A549 (cell line): ENCODE results near the gene P3H1. TPM values are rescaled to one million over a fixed set of nuclear protein-coding genes. Genes with fewer than 3 reads are reported as not detected.

ENCODE experiments used
- ATAC-seq, 2 experiments: fragments of 200-7000 bp in 1 of 2; fragments of >200 bp in 1 of 2; cut with Nextera tagmentation in 1 of 2; cut with Tn5 transposase in 1 of 2; 3 replicates each; pipeline versions ENCODE4 v1.8.0 to v1.9.1; 2018 to 2020; ENCODE audit warnings: mild to moderate bottlenecking in 1 of 2, moderate library complexity in 1 of 2
- CTCF ChIA-PET: fragments of 300-600 bp; sonication (Branson Sonifier 250); formaldehyde crosslinking; extraction: SDS; loops from one replicate; lab custom pipeline; 2021; ENCODE audit warnings: antibody characterized with exemption, inconsistent platforms; lab: Yijun Ruan, JAX
- POLR2A ChIA-PET: fragments of 350-600 bp; formaldehyde crosslinking; extraction: SDS; loops from one replicate; lab custom pipeline; 2021; ENCODE audit warnings: antibody characterized with exemption, inconsistent platforms; lab: Yijun Ruan, JAX
- DNase-seq, 2 experiments: peaks; one replicate each; pipeline versions ENCODE4 v3.0.0 to v3.0.0-alpha.2; 2011 to 2016; ENCODE audit warnings: low read depth in 1 of 2, low spot score in 1 of 2
- FAIRE-seq: peaks from 2 replicates; lab custom pipeline; 2011; peaks lifted over from hg19 to GRCh38; lab: Jason Lieb, UNC
- H3K27ac ChIP-seq, 2 experiments: fragments of >200 bp; sonication (Bioruptor Twin); formaldehyde crosslinking; 3 replicates each; pipeline ENCODE4 v1.5.1; 2016 to 2017
- H3K4me1 ChIP-seq: fragments of >200 bp; sonication (Bioruptor Twin); formaldehyde crosslinking; 3 replicates; pipeline ENCODE4 v1.6.1; 2016
- H3K4me2 ChIP-seq: fragments of >200 bp; sonication (Bioruptor Twin); formaldehyde crosslinking; 3 replicates; pipeline ENCODE4 v1.6.1; 2016
- H3K4me3 ChIP-seq: fragments of >200 bp; sonication (Bioruptor Twin); formaldehyde crosslinking; 3 replicates; pipeline ENCODE4 v1.5.1; 2016
- H3K9me3 ChIP-seq: fragments of >200 bp; sonication (Bioruptor Twin); formaldehyde crosslinking; 3 replicates; pipeline ENCODE4 v1.6.1; 2016
- BCL3 ChIP-seq: fragments of >200 bp; sonication (Bioruptor Twin); formaldehyde crosslinking; IDR thresholded peaks from 3 replicates; pipeline ENCODE4 v1.6.1; 2016
- CHD2 ChIP-seq: fragments of 150-350 bp; IDR thresholded peaks from 2 replicates; pipeline ENCODE4 v1.6.1; 2014; ENCODE audit warnings: low read length; ENCODE audit not compliant: partially characterized antibody
- CHD4 ChIP-seq: fragments of 200-600 bp; sonication (generic); IDR thresholded peaks from 2 replicates; pipeline ENCODE4 v1.6.1; 2016; ENCODE audit warnings: antibody characterized with exemption, mild to moderate bottlenecking, borderline replicate concordance
- EHF ChIP-seq: fragments of 250-450 bp; sonication (Bioruptor Pico); IDR thresholded peaks from 2 replicates; pipeline ENCODE4 v1.5.0; 2020; ENCODE audit warnings: mild to moderate bottlenecking
- EHMT2 ChIP-seq: fragments of 200-600 bp; sonication (generic); IDR thresholded peaks from 2 replicates; pipeline ENCODE4 v1.6.1; 2016; ENCODE audit warnings: antibody characterized with exemption, low read depth, mild to moderate bottlenecking, moderate library complexity
- EP300 ChIP-seq, 2 experiments: fragments of >200 bp; sonication (Bioruptor Twin); formaldehyde crosslinking; IDR thresholded peaks; 2 replicates in 1 of 2; 3 replicates in 1 of 2; pipeline ENCODE4 v1.6.1; 2016 to 2017
- ESRRA ChIP-seq: fragments of 150-350 bp; IDR thresholded peaks from 2 replicates; pipeline ENCODE4 v1.6.1; 2014; ENCODE audit warnings: mild to moderate bottlenecking, low read length, borderline replicate concordance
- FOSL2 ChIP-seq, 2 experiments: fragments of 450-650 bp in 1 of 2; fragments of >200 bp in 1 of 2; sonication (Bioruptor Twin) in 1 of 2; formaldehyde crosslinking; IDR thresholded peaks; 2 replicates each; pipeline versions ENCODE4 v1.5.0 to v1.6.1; 2016 to 2020; ENCODE audit warnings: mild to moderate bottlenecking in 1 of 2, moderate library complexity in 1 of 2
- FOXS1 ChIP-seq: fragments of 250-450 bp; sonication (Bioruptor Pico); IDR thresholded peaks from 2 replicates; pipeline ENCODE4 v1.5.0; 2020; ENCODE audit warnings: mild to moderate bottlenecking, moderate library complexity
- HEYL ChIP-seq: fragments of 250-450 bp; sonication (Bioruptor Pico); IDR thresholded peaks from 2 replicates; pipeline ENCODE4 v1.8.0; 2021; ENCODE audit warnings: mild to moderate bottlenecking, moderate library complexity
- HOXA7 ChIP-seq: fragments of 250-450 bp; sonication (Bioruptor Pico); IDR thresholded peaks from 2 replicates; pipeline ENCODE4 v1.5.0; 2020; ENCODE audit warnings: mild to moderate bottlenecking, moderate library complexity
- HOXB13 ChIP-seq: fragments of 250-450 bp; sonication (Bioruptor Pico); IDR thresholded peaks from 2 replicates; pipeline ENCODE4 v1.5.0; 2020; ENCODE audit warnings: low read depth, mild to moderate bottlenecking, moderate library complexity
- HOXB5 ChIP-seq: fragments of 250-450 bp; sonication (Bioruptor Pico); IDR thresholded peaks from 2 replicates; pipeline ENCODE4 v1.5.0; 2020; ENCODE audit warnings: mild to moderate bottlenecking, moderate library complexity
- JUN ChIP-seq, 2 experiments: fragments of >200 bp; sonication (Bioruptor Twin); formaldehyde crosslinking; IDR thresholded peaks; 2 replicates in 1 of 2; 3 replicates in 1 of 2; pipeline ENCODE4 v1.6.1; 2016 to 2017
- KDM5A ChIP-seq: fragments of 200-600 bp; sonication (generic); IDR thresholded peaks from 2 replicates; pipeline ENCODE4 v1.6.1; 2016; ENCODE audit warnings: antibody characterized with exemption, mild to moderate bottlenecking
- MAFK ChIP-seq: fragments of 450-650 bp; IDR thresholded peaks from 2 replicates; pipeline ENCODE4 v1.6.1; 2014; ENCODE audit not compliant: partially characterized antibody
- MAX ChIP-seq: IDR thresholded peaks from 2 replicates; pipeline ENCODE4 v1.6.1; 2012
- MAZ ChIP-seq: fragments of 150-350 bp; IDR thresholded peaks from 2 replicates; pipeline ENCODE4 v1.6.1; 2014; ENCODE audit warnings: antibody characterized with exemption, low read depth, low read length, borderline replicate concordance
- NFE2L2 ChIP-seq: fragments of 150-350 bp; conservative IDR thresholded peaks from 2 replicates; pipeline ENCODE4 v1.6.1; 2014; ENCODE audit warnings: low read length
- PHF8 ChIP-seq: fragments of 200-600 bp; sonication (generic); IDR thresholded peaks from 2 replicates; pipeline ENCODE4 v1.6.1; 2016; ENCODE audit warnings: low read depth, mild to moderate bottlenecking, antibody characterized with exemption, moderate library complexity, borderline replicate concordance
- POLR2A ChIP-seq: IDR thresholded peaks from 2 replicates; pipeline ENCODE4 v1.6.1; 2012; ENCODE audit warnings: mild to moderate bottlenecking, low read length
- RAD21 ChIP-seq, 2 experiments: fragments of >200 bp in 1 of 2; sonication (Bioruptor Twin) in 1 of 2; formaldehyde crosslinking in 1 of 2; IDR thresholded peaks in 1 of 2; conservative IDR thresholded peaks in 1 of 2; 2 replicates in 1 of 2; 3 replicates in 1 of 2; pipeline ENCODE4 v1.6.1; 2012 to 2018; ENCODE audit warnings: inconsistent platforms in 1 of 2
- TFCP2L1 ChIP-seq: fragments of 250-450 bp; sonication (Bioruptor Pico); IDR thresholded peaks from 2 replicates; pipeline ENCODE4 v1.5.0; 2021; ENCODE audit warnings: mild to moderate bottlenecking
- TP53 ChIP-seq: fragments of 250-450 bp; sonication (Bioruptor Pico); IDR thresholded peaks from 2 replicates; pipeline ENCODE4 v1.5.0; 2021; ENCODE audit warnings: mild to moderate bottlenecking, moderate library complexity
- ZFP36 ChIP-seq: fragments of 450-650 bp; IDR thresholded peaks from 2 replicates; pipeline ENCODE4 v1.6.1; 2014; ENCODE audit warnings: borderline replicate concordance; ENCODE audit not compliant: partially characterized antibody
- ZSCAN20 ChIP-seq: fragments of 250-450 bp; sonication (Bioruptor Pico); IDR thresholded peaks from 2 replicates; pipeline ENCODE4 v1.8.0; 2022; ENCODE audit warnings: mild to moderate bottlenecking, moderate library complexity
- WGBS: methylation state at CpG from one replicate; pipeline ENCODE4 v1.1.6; 2017; ENCODE audit errors: missing lambda C conversion rate; 5-methylcytosine and 5-hydroxymethylcytosine counted together
- polyA plus RNA-seq, 4 experiments: library from polyadenylated mRNA; depleted of rRNA in 3 of 4; stranded (reverse); fragments of >200 nt; fragmentation: RNase III in 1 of 4; extraction: RNeasy Plus Mini Kit Qiagen cat#74134 plus additional on column Dnase treatment in 1 of 4; gene quantifications; 2 replicates in 3 of 4; 3 replicates in 1 of 4; pipeline ENCODE4 v1.2.3, GENCODE V29; 2011 to 2017
- TF ChIP-seq, protein P1 (sequence below): fragments of 450-650 bp; IDR thresholded peaks from 2 replicates; pipeline ENCODE4 v1.6.1; 2014; ENCODE audit warnings: antibody characterized with exemption
- TF ChIP-seq, protein P2 (sequence below): fragments of 250-450 bp; sonication (Bioruptor Pico); IDR thresholded peaks from 2 replicates; pipeline ENCODE4 v1.5.0; 2020; ENCODE audit warnings: low read depth, mild to moderate bottlenecking, moderate library complexity
- TF ChIP-seq, protein P3 (sequence below): fragments of 150-350 bp; IDR thresholded peaks from 2 replicates; pipeline ENCODE4 v1.6.1; 2014; ENCODE audit warnings: low read depth, mild to moderate bottlenecking, low read length

The P3H1 gene
- polyA plus RNA-seq, 2 of the 4 experiments (the other 2 are of a cell fraction), result 27.3 to 30.3 TPM

GRCh38 chr1:42788021-42788420 lies 21.2 kb upstream of the P3H1 start:
- TF ChIP-seq MAX, result no peak
- TF ChIP-seq FOSL2 (IDR thresholded peaks at IDR 0.05), result no peak
- TF ChIP-seq FOSL2 (CRISPR knock-in tag; IDR thresholded peaks at IDR 0.05), result no peak
- TF ChIP-seq TFCP2L1 (CRISPR knock-in tag), result no peak
- TF ChIP-seq MAFK, result no peak
- no peak for TF ChIP-seq PHF8
- no peak for TF ChIP-seq ZFP36
- TF ChIP-seq BCL3, result no peak
- TF ChIP-seq EP300 (IDR thresholded peaks at IDR 0.05), result no peak
- TF ChIP-seq POLR2A, result no peak
- no peak for TF ChIP-seq KDM5A
- no peak for TF ChIP-seq ZSCAN20 (CRISPR knock-in tag)
- no peak for TF ChIP-seq HOXB13 (CRISPR knock-in tag)
- TF ChIP-seq, protein P1, sequence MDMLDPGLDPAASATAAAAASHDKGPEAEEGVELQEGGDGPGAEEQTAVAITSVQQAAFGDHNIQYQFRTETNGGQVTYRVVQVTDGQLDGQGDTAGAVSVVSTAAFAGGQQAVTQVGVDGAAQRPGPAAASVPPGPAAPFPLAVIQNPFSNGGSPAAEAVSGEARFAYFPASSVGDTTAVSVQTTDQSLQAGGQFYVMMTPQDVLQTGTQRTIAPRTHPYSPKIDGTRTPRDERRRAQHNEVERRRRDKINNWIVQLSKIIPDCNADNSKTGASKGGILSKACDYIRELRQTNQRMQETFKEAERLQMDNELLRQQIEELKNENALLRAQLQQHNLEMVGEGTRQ, result no peak
- no peak overlapping the region for H3K4me3 ChIP-seq
- CTCF ChIA-PET, result interaction anchor here (1.0 to 2.0 kb wide), 2 partner anchors 10 to 285 kb away, joined by 3 to 9 read pairs; no protein-coding TSS in a partner anchor
- no peak for ATAC-seq
- H3K4me2 ChIP-seq, result no peak overlapping the region
- POLR2A ChIA-PET, result no interaction called here
- no peak for FAIRE-seq
- DNase-seq, result no peak
- no peaks in the 10 kb centered on the region for H3K9me3 ChIP-seq
- H3K4me1 ChIP-seq, result no peaks in the 10 kb centered on the region
- 95% methylated on average over 1 of the region's 1 CpG for WGBS
- H3K27ac ChIP-seq, result no peak overlapping the region

DNA sequence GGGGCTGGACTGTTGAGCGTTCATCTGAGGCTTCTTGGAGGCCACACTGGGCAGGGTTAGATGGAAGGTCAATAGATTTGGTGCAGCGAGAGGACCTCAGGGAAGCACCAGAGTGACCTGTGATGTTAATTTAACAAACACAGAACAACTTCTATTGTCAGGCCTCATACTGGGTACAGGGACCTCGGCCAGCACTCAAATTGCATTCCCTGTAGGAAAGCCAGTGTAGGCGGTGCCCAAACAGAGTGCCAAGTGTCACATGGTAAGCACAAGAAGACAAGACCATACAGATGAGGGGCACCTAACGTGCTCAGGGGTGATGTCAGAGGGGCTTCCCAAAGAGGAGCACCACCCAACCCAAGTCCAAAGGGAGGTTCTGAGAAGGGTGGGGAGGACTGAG lies 19.3 kb upstream of the P3H1 start:
- ChIA-PET POLR2A (no interaction called here), CTCF (interaction anchor here (2.0 kb wide), 1 partner anchor 8 kb away, joined by 9 read pairs; no protein-coding TSS in a partner anchor)
- Histone ChIP-seq H3K4me2 (no peak overlapping the region), H3K4me1 (no peaks in the 10 kb centered on the region), H3K9me3 (no peaks in the 10 kb centered on the region), H3K4me3 (no peak overlapping the region), H3K27ac (no peak overlapping the region)
- FAIRE-seq, result no peak
- TF ChIP-seq MAZ (no peak), CHD2 (no peak)
- 86% methylated on average over 5 of the region's 5 CpGs for WGBS
- ATAC-seq, result no peak
- no peak for DNase-seq

- Histone ChIP-seq H3K4me2 (no peak within 1 kb of the TSS), H3K9me3 (no peaks in the 10 kb centered on the region), H3K4me3 (no peak within 1 kb of the TSS), H3K4me1 (no peaks in the 10 kb centered on the region), H3K27ac (no peak within 1 kb of the TSS)
- ChIA-PET POLR2A (no interaction called here), CTCF (interaction anchor here (1.3 kb wide), 1 partner anchor 289 kb away, joined by 3 read pairs; no protein-coding TSS in a partner anchor)
- ATAC-seq, result no peak
- WGBS, result 92% methylated on average over 25 of the region's 54 CpGs
- no peak for FAIRE-seq
- DNase-seq, result no peak
- TF ChIP-seq HOXB13 (CRISPR knock-in tag) (no peak), PHF8 (no peak), ESRRA (no peak), RAD21 (conservative IDR thresholded peaks at IDR 0.05 in 1 of 2, IDR thresholded peaks at IDR 0.05 in 1 of 2) (no peak), JUN (IDR thresholded peaks at IDR 0.05) (no peak), EHMT2 (no peak), TP53 (CRISPR knock-in tag) (no peak), FOXS1 (no peak), HOXB5 (CRISPR knock-in tag) (no peak), HEYL (CRISPR knock-in tag) (no peak), CHD4 (no peak), HOXA7 (CRISPR knock-in tag) (no peak), NFE2L2 (no peak), CHD2 (no peak), MAX (no peak), EHF (CRISPR knock-in tag) (no peak)
- TF ChIP-seq, protein P2, sequence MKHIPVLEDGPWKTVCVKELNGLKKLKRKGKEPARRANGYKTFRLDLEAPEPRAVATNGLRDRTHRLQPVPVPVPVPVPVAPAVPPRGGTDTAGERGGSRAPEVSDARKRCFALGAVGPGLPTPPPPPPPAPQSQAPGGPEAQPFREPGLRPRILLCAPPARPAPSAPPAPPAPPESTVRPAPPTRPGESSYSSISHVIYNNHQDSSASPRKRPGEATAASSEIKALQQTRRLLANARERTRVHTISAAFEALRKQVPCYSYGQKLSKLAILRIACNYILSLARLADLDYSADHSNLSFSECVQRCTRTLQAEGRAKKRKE, result no peak
- TF ChIP-seq, protein P3, sequence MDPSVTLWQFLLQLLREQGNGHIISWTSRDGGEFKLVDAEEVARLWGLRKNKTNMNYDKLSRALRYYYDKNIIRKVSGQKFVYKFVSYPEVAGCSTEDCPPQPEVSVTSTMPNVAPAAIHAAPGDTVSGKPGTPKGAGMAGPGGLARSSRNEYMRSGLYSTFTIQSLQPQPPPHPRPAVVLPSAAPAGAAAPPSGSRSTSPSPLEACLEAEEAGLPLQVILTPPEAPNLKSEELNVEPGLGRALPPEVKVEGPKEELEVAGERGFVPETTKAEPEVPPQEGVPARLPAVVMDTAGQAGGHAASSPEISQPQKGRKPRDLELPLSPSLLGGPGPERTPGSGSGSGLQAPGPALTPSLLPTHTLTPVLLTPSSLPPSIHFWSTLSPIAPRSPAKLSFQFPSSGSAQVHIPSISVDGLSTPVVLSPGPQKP, result no peak
These were observed 18.3 kb upstream of the P3H1 start, which contains the start of gene TMEM269 for GRCh38 chr1:42784946-42785693. Gene TMEM269, plus strand, starts transcription at chr1:42784991. Its CDS starts 4,903 bp downstream, at chr1:42789894.
